Measurements from ENCODE around the gene MRPS18C.
A peak's percentile ranks its signal among the peaks of the same experiment; 100 is the strongest.

The MRPS18C gene

GRCh38 chr4:83440899-83441298 lies 15.0 kb upstream of the MRPS18C start:
- TF ChIP-seq POLR2AphosphoS5 (IDR thresholded peaks at IDR 0.05; ENCODE audit: low read depth, low read length), result no peak
- no peak for TF ChIP-seq POU2F2 (IDR thresholded peaks at IDR 0.05; ENCODE audit: low read depth, low read length)
- FAIRE-seq, result peak; percentile 62

GRCh38 chr4:83449009-83449408 lies 6.8 kb upstream of the MRPS18C start:
- DNase-seq (ENCODE audit: insufficient read length, low spot score), result no peak
- FAIRE-seq, result no peak
- TF ChIP-seq POLR2A (IDR thresholded peaks at IDR 0.05; ENCODE audit: low read depth, low read length) (no peak), POU2F2 (IDR thresholded peaks at IDR 0.05; ENCODE audit: low read depth, low read length) (no peak), SPI1 (IDR thresholded peaks at IDR 0.05; ENCODE audit: low read depth, low read length) (no peak), TAF1 (IDR thresholded peaks at IDR 0.05; ENCODE audit: low read depth, low read length) (no peak), PAX5 (IDR thresholded peaks at IDR 0.05; ENCODE audit: insufficient read depth, low read length, severe bottlenecking) (no peak)

More at GRCh38 chr4:83440899-83441298, 15.0 kb upstream of the MRPS18C start:
- DNase-seq (ENCODE audit: insufficient read length, low spot score), result no peak

- no peak for FAIRE-seq
- no peak for DNase-seq (ENCODE audit: insufficient read length, low spot score)
- no peak for TF ChIP-seq PAX5 (IDR thresholded peaks at IDR 0.05; ENCODE audit: insufficient read depth, low read length, severe bottlenecking)
- no peak for TF ChIP-seq POU2F2 (IDR thresholded peaks at IDR 0.05; ENCODE audit: low read depth, low read length)
- no peak for TF ChIP-seq POLR2AphosphoS5 (IDR thresholded peaks at IDR 0.05; ENCODE audit: low read depth, low read length)
- TF ChIP-seq SPI1 (IDR thresholded peaks at IDR 0.05; ENCODE audit: low read depth, low read length), result no peak
- no peak for TF ChIP-seq TAF1 (IDR thresholded peaks at IDR 0.05; ENCODE audit: low read depth, low read length)
- no peak for TF ChIP-seq POLR2A (IDR thresholded peaks at IDR 0.05; ENCODE audit: low read depth, low read length)
Measured at GRCh38 chr4:83454686-83455085, 1.2 kb upstream of the MRPS18C start.

DNA sequence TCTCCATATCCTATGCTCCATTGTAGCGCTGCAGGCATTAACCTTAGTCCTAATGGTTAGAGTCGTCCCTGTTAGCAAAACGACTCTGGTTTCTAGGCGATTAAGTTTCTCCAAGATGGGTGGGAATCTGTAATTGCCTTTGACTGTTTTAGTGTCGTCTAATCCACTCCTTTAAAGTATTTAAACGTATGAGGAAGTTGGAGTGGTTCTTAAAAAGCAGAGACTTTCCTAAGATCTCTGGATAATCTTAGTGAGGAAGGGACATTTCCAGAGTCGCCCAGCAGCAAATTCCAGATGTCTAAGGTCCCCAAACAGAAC lies 285 bp downstream of the MRPS18C start:
- no peak for DNase-seq (ENCODE audit: insufficient read length, low spot score)
- FAIRE-seq, result no peak
- no peak for TF ChIP-seq POLR2AphosphoS5 (IDR thresholded peaks at IDR 0.05; ENCODE audit: low read depth, low read length)
- no peak for TF ChIP-seq SPI1 (IDR thresholded peaks at IDR 0.05; ENCODE audit: low read depth, low read length)
- TF ChIP-seq POU2F2 (IDR thresholded peaks at IDR 0.05; ENCODE audit: low read depth, low read length), result no peak

DNA sequence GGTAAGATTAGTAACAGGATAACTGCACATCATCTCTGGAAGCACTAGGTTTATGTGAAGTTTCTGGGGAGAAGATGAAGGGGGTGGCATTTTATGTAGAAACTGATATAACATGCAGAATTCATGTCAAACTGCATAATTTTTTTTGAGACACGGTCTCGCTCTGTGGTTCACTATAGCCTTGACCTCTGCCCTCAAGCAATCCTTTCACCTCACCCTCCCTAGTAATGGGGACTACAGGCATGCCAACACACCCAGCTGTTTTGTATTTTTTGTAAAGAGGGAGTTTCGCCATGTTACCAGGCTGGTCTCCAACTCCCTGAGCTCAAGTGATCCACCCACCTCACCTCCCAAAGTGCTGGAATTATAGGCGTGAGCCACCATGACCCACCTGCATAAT lies 17.6 kb downstream of the MRPS18C start:
- DNase-seq (ENCODE audit: insufficient read length, low spot score), result no peak
- no peak for TF ChIP-seq POLR2AphosphoS5 (IDR thresholded peaks at IDR 0.05; ENCODE audit: low read depth, low read length)
- no peak for TF ChIP-seq SPI1 (IDR thresholded peaks at IDR 0.05; ENCODE audit: low read depth, low read length)
- no peak for TF ChIP-seq POLR2A (IDR thresholded peaks at IDR 0.05; ENCODE audit: low read depth, low read length)
- no peak for TF ChIP-seq TAF1 (IDR thresholded peaks at IDR 0.05; ENCODE audit: low read depth, low read length)
- no peak for TF ChIP-seq POU2F2 (IDR thresholded peaks at IDR 0.05; ENCODE audit: low read depth, low read length)
- TF ChIP-seq PAX5 (IDR thresholded peaks at IDR 0.05; ENCODE audit: insufficient read depth, low read length, severe bottlenecking), result no peak
- FAIRE-seq, result no peak

DNA sequence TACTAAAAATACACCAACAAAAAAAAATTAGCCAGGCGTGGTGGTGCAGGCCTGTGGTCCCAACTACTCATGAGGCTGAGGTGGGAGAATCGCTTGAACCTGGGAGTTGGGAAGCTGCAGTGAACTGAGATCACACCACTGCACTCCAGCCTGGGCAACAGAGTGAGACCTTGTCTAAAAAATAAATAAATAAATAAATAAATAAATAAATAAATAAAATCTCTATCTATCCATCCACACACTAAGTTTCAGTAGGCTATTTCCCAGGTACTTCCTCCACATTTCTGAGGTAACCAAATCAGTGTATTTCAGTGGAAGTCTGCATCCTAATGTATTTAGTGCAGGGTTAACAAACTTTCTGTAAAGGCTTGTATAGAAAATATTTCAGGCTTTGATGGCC lies 18.1 kb downstream of the MRPS18C start:
- DNase-seq (ENCODE audit: insufficient read length, low spot score) (no peak), FAIRE-seq (no peak)
- TF ChIP-seq POLR2A (IDR thresholded peaks at IDR 0.05; ENCODE audit: low read depth, low read length), result no peak
- TF ChIP-seq POLR2AphosphoS5 (IDR thresholded peaks at IDR 0.05; ENCODE audit: low read depth, low read length), result no peak
- TF ChIP-seq SPI1 (IDR thresholded peaks at IDR 0.05; ENCODE audit: low read depth, low read length), result no peak
- TF ChIP-seq TAF1 (IDR thresholded peaks at IDR 0.05; ENCODE audit: low read depth, low read length), result no peak
- TF ChIP-seq PAX5 (IDR thresholded peaks at IDR 0.05; ENCODE audit: insufficient read depth, low read length, severe bottlenecking), result no peak
- no peak for TF ChIP-seq POU2F2 (IDR thresholded peaks at IDR 0.05; ENCODE audit: low read depth, low read length)

GRCh38 chr4:83484500-83485461 lies 28.9 kb downstream of the MRPS18C start, which contains the start of gene ABRAXAS1:
TSS of gene ABRAXAS1 (minus strand) at chr4:83485100. CDS start at chr4:83485072, 28 bp downstream.
- peak; percentile 93 for DNase-seq (ENCODE audit: insufficient read length, low spot score)
- TF ChIP-seq POLR2A (IDR thresholded peaks at IDR 0.05; ENCODE audit: low read depth, low read length) (peak; percentile 88), POLR2AphosphoS5 (IDR thresholded peaks at IDR 0.05; ENCODE audit: low read depth, low read length) (peak; percentile 85), SPI1 (IDR thresholded peaks at IDR 0.05; ENCODE audit: low read depth, low read length) (no peak)
- peak; percentile 96 for FAIRE-seq

DNA sequence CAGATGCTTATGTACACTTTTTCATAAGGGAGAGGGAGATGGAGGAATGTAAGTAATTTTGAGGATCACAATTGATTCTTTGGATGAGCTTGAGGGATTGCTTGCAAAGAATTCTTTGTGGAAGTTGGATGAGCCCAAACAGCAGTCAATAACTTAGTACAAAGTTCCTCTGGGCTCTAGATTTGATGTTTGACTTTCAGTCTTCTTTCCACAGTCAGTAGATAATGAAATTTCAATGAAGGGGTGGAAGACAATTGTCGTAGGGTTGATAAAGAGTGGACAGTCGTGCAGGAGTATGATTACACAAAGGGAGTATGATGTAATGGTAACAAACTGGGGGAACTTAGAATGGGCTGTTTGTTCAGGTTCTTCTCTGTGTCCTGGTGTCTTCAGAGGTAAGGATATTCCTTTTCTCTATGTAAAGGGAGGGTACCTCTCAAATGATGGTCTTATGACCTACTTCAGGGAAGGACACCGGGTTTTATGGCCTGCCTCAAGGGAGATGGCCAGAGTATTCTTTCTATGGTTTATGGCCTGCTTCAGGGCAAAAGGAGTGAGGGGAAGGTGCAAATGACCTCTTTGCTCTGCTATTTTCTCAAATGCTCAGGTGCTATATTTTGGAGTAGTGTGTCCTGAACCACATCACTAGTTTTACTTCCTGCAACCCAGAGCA lies 30.7 kb downstream of the MRPS18C start:
- no peak for FAIRE-seq
- DNase-seq (ENCODE audit: insufficient read length, low spot score), result no peak
- no peak for TF ChIP-seq POLR2A (IDR thresholded peaks at IDR 0.05; ENCODE audit: low read depth, low read length)
- no peak for TF ChIP-seq PAX5 (IDR thresholded peaks at IDR 0.05; ENCODE audit: insufficient read depth, low read length, severe bottlenecking)
- no peak for TF ChIP-seq SPI1 (IDR thresholded peaks at IDR 0.05; ENCODE audit: low read depth, low read length)
- TF ChIP-seq POLR2AphosphoS5 (IDR thresholded peaks at IDR 0.05; ENCODE audit: low read depth, low read length), result no peak
- no peak for TF ChIP-seq TAF1 (IDR thresholded peaks at IDR 0.05; ENCODE audit: low read depth, low read length)
- TF ChIP-seq POU2F2 (IDR thresholded peaks at IDR 0.05; ENCODE audit: low read depth, low read length), result no peak

- no peak for DNase-seq (ENCODE audit: insufficient read length, low spot score)
- TF ChIP-seq PAX5 (IDR thresholded peaks at IDR 0.05; ENCODE audit: insufficient read depth, low read length, severe bottlenecking), result no peak
- TF ChIP-seq POLR2AphosphoS5 (IDR thresholded peaks at IDR 0.05; ENCODE audit: low read depth, low read length), result no peak
- no peak for TF ChIP-seq POLR2A (IDR thresholded peaks at IDR 0.05; ENCODE audit: low read depth, low read length)
- TF ChIP-seq POU2F2 (IDR thresholded peaks at IDR 0.05; ENCODE audit: low read depth, low read length), result no peak
- TF ChIP-seq SPI1 (IDR thresholded peaks at IDR 0.05; ENCODE audit: low read depth, low read length), result no peak
- TF ChIP-seq TAF1 (IDR thresholded peaks at IDR 0.05; ENCODE audit: low read depth, low read length), result no peak
- no peak for FAIRE-seq
Measured at GRCh38 chr4:83489711-83490326, 34.0 kb downstream of the MRPS18C start.

Data from GM12891 (cell line).